GM19463 (cell line): ENCODE data around the gene FAM53B.

ENCODE experiments used
- ATAC-seq: cut with Tn5 transposase; IDR thresholded peaks from one replicate; pipeline ENCODE4 v1.9.1; 2021; ENCODE audit warnings: mild to moderate bottlenecking, moderate library complexity; ENCODE audit not compliant: unreplicated experiment

The FAM53B gene

DNA sequence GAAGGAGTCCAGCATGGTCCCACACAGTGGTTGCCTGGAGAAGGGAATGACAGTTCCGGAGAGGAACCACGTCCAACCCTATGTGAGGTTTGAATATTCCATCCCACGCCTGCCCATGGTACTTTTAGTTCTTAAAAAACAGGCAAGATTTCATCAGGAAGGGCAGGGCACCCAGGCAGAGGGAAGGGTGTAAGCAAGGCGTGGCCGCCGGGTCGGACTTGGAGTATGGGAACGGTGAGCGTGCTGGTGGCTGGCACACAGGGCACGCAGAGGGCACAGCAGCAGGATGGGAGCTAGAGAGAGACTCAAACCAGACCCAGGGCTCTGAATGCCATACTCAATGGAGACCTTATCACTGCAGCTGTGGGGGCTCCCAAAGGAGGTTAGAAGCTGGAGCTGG, 34.3 kb downstream of the FAM53B start:
- no peak for ATAC-seq

DNA sequence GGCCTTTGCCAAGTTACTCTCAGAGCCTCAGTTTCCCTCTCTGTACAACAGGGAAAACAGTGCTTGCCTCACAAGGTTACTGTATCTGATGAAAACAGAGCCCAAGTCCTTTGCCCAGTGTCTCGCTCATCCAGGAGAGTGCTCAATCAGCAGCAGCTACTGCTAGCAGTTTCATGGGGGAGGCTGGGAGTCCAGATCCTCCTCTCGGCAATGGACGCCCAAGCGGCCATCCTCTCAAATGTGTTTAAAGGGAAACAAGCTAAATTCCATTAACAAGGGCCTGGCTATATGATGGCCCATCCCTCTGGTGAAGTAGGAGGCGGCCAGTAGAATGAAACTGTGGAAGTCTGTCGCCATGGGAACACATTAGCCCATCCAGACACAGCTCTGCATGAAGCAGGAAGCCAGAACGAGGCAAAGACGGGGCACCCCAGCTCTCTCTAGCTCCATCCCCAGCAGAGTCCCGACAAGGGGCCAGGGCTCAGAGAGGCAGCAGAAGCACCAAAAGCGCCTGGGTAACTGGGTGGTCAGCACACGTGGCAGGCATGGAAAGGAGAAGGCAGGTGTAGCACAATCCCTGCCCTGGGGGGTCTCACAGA, 35.2 kb downstream of the FAM53B start:
- no peak for ATAC-seq

GRCh38 chr10:124708246-124708779, 35.9 kb downstream of the FAM53B start:
- ATAC-seq, result no peak

DNA sequence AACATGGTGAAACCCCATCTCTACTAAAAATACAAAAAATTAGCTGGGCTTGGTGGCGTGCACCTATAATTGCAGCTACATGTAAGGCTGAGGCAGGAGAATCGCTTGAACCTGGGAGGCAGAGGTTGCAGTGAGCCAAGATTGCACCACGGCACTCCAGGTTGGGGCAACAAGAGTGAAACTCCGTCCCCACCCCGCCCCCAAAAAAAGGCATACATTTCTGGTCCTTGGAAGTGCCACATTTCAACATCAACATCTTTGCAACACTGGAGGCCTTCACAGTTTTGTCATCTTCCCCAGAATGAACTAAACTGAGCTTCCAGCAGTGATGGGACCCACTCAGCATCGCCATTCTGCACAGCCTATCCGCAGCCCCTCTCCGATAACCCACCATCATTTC, 36.6 kb downstream of the FAM53B start:
- ATAC-seq, result no peak

GRCh38 chr10:124707144-124707467, 37.1 kb downstream of the FAM53B start:
- no peak for ATAC-seq

GRCh38 chr10:124706462-124707143, 37.6 kb downstream of the FAM53B start:
- ATAC-seq, result no peak

DNA sequence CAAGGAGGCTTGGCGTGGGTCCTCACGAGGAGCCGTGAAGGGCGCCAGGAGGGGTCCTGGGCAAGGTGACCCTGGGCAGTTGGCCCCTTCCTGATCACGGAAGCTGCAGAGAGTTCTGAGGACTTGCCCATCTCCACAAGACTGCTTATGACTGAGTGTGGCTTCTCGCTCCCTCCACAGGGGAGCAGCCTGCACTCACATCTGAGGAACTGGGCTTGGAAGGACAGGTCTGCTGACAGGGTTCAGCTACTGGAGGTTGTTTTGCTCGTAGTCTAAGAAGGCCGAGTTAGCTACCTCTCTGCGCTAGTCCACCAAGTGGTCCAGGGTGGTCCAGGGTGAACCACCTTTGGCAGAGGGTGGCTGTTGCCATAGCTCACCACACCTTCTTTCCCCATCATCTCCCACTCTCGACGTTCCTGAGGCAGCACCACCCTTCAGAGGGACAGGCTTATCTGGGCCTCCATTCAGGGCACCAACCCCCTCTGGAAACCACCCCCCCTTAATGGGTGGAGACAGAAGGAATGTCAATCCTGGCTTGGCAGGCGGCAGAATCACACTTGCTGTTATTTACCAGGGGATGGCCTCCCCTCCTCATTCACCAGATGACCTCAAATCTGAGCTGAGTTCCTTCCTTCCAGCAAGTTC, 38.2 kb downstream of the FAM53B start:
- ATAC-seq, result no peak

GRCh38 chr10:124705381-124705740, 38.8 kb downstream of the FAM53B start:
- ATAC-seq, result no peak

DNA sequence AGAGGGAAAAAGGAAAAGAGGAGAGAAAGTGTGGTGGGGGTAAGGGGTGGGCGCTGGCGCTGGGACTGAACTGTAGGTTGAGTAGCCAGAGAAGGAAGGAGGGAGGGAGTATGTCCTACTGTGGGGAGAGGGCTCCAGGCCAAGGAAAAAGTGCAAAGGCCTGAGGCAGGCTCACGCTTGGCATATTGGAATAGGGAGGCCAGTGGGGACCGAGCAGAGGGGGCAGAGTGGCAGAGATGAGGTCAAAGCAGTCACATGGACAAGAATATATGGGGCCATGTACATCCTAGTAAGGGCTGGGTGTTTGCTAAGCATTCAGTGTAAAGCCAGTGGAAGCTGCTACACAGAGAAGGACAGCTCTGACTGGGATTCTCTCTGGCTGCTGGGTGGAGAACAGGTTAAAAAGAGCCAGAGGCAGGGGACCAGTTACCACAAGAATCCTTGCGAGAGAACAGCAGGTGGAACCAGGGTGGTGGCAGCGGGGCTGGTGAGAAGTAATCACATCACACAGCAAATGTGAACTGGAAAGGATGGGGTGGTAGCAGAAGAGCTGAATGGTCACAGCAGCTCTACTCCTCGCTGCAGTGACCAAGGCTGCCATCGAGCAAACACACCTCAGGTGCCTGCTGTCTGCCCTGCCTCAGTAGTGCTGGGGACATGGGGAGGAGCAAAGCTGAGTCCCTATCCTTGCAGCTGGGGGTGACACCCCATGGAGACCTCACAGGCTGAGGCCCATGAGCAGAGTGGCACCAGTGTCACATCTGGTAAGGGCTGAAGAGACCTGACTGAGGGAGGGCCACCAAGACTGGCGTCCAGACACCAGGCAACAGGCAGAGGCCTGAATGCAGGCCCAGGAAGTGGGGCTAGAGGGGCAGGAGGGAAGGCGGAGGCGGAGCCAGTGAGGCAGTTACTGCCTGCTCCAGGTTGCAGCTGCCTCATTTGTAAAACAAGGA, 39.5 kb downstream of the FAM53B start:
- ATAC-seq, result no peak

GRCh38 chr10:124703778-124704427, 40.3 kb downstream of the FAM53B start:
- no peak for ATAC-seq

DNA sequence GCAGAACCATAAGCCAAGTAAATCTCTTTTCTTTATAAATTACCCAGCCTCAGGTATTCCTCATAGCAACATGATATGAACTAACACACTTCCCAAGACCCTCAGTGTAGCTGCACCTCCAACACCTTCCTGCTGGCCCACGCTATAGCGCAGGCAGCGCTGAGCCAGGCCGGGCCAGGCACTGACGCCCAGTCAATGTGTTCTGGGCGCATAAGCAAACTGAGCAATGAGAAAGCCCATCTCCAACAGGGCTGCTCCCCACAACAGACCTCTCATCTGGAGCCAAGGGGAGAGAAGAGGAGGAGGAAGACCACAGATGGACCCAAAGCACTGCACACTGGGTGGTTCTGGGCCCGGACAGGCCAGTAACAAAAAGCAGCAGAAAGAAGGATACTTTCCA, 40.8 kb downstream of the FAM53B start:
- no peak for ATAC-seq

- no peak for ATAC-seq
Measured at GRCh38 chr10:124701881-124702656, 42.1 kb downstream of the FAM53B start.

DNA sequence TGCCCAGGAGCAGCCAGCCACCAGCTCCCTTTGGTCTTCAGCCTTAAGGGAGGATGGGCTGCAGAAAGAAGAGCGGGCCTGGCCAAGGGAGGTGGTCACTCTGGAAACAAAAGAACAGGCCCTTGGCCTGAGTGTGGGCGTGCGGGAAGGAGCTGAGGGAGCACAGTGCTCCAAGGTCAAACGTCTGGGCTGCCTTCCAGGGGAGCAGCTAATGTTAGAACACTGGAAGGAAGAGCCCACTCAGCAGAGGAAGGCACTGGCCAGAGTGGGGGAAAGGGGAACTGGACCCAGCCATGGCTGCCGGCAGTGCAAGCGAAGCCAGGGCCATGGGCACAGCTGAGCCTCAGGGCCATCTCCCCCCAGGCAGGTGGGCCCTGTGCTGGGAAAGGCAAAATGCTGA, 42.7 kb downstream of the FAM53B start:
- no peak for ATAC-seq

DNA sequence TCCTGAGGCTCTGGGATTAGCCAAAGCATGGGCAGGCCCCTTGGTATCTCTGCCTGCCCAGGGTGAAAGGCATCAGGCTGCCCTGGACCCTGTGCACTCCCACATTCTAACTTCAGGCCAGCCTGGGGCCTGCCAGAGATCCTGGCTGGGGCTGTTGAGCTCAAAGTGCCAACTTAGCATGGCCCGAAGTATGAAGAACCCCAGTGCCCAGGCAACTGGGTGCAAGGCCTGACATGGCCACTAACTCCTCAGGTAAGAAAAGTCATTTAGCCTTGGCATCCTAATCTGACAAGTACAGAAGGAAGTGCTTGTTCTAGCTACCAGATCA, 43.2 kb downstream of the FAM53B start:
- no peak for ATAC-seq

- no peak for ATAC-seq
Measured at GRCh38 chr10:124700293-124701037, 43.7 kb downstream of the FAM53B start.

GRCh38 chr10:124699471-124700292, 44.5 kb downstream of the FAM53B start:
- ATAC-seq, result no peak

DNA sequence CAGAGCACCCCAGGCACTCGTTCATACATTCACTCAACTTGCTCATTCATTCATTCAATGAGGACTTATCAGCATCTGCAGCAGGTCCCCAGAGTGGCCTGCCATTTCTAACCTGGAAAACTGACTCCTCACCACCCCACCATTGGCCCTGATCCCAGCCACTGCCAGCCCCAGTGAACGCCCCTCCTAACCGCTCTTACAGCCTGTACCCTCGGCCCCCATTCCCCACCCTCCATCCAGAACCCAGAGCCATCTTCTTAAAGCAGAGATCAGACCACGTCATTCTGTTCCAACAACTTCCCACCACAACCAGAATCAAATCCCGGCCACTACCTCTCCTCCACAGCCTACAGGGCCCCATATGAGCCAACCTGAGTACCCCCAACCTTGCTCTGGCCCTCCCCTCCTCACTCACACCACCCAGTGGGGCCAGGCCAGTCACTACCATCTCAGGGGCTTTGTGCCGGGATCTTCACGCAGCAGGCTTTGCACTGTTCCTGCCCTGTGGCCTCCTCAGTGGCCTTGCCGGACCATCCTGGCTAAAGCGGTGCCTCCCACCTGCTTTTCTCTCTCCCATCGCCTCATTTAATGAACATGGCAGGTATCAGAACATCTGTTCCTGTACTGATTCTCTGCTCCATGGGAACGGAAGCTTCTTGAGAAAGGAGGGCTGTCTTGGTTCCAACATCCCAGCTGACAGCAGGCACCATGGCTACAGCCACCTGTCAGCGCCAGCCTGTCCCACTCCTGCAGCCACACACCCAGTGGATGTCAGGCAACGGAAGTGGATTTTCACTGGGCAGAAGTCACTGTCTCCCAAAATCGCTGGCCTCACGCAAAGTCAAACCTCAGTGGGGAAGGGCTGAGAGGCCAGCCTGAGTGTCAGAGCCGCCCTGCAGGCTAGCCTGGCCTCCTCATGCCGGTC, 45.4 kb downstream of the FAM53B start:
- ATAC-seq, result no peak
